Rectal smooth muscle tissue (tissue), 1 donor: ENCODE measurements around the gene EML4.

Source experiments
- H3K27ac ChIP-seq: one replicate; pipeline ENCODE4 v1.7.0; 2013; ENCODE audit warnings: low read depth, low read length, inconsistent platforms
- H3K27me3 ChIP-seq: one replicate; pipeline ENCODE4 v1.7.0; 2013; ENCODE audit warnings: low read length; ENCODE audit not compliant: control insufficient read depth, insufficient read depth
- H3K36me3 ChIP-seq: one replicate; pipeline ENCODE4 v1.7.0; 2013; ENCODE audit warnings: low read length; ENCODE audit not compliant: control insufficient read depth, insufficient read depth
- H3K4me1 ChIP-seq: one replicate; pipeline ENCODE4 v1.7.0; 2013; ENCODE audit warnings: low read length; ENCODE audit not compliant: control insufficient read depth, insufficient read depth
- H3K4me3 ChIP-seq: one replicate; pipeline ENCODE4 v1.7.0; 2013; ENCODE audit warnings: low read length
- H3K9ac ChIP-seq: one replicate; pipeline ENCODE4 v1.7.0; 2013; ENCODE audit warnings: low read length

EML4 gene

DNA sequence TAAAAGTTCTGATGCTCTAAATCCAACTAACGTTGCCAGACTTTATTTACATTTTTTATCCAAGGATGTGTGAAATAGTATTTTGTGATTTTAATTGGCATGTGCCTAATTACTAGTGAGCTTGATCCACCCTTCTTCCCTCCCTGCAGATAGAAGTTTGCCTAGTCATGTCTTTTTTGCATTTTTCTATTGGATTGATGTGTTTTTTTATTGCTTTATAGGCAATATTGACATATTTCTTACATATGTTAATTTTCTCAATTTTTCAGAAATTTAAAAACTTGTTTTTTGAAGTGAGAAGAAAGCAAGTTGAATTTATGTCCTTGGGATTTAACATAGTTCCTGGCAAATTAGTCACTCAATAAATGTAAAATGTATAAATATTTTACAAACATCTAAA, 56.4 kb downstream of the EML4 start:
- Histone ChIP-seq H3K27ac (no peak overlapping the region), H3K9ac (no peak overlapping the region), H3K27me3 (no peaks in the 10 kb centered on the region), H3K4me1 (no peaks in the 10 kb centered on the region), H3K4me3 (no peak overlapping the region), H3K36me3 (no peaks in the 10 kb centered on the region)

DNA sequence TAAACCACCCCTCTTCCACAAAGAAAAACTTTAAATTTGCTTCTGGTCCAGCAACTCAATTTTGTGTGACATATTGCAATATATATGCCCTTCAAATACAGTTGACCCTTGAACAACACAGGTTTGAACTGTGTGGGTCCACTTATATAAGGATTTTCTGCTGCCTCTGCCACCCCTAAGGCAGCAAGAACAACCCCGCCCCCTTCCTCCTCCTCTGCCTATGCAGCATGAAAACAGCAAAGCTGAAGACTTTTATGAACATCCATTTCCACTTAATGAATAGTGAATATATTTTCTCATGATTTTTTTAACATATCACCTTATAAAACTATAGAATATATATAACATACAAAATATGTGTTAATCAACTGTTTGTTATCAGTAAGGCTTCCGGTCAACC, 58.3 kb downstream of the EML4 start:
- Histone ChIP-seq H3K4me1 (no peaks in the 10 kb centered on the region), H3K27me3 (no peaks in the 10 kb centered on the region), H3K36me3 (no peaks in the 10 kb centered on the region), H3K4me3 (no peak overlapping the region), H3K27ac (no peak overlapping the region), H3K9ac (no peak overlapping the region)

DNA sequence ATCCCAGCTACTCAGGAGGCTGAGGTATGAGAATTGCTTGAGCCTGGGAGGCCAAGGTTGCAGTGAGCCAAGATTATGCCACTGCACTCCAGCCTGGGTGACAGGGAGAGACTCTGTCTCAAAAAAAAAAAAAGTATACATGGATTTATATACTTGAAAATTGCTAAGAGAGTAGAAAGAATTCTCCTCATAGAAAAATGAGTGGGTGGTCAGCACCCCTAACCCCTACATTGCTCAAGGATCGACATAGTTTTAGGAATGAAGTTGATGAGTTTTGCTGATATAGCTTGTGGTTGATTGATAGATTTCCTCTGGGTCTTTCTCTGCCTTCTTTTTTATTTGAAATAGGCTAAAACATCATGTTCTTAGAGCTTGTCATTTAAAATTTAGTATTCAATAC, 58.9 kb downstream of the EML4 start:
- no peak overlapping the region for H3K4me3 ChIP-seq
- H3K27ac ChIP-seq: no peak overlapping the region
- H3K36me3 ChIP-seq: no peaks in the 10 kb centered on the region
- H3K27me3 ChIP-seq: no peaks in the 10 kb centered on the region
- H3K4me1 ChIP-seq: no peaks in the 10 kb centered on the region
- H3K9ac ChIP-seq: no peak overlapping the region

DNA sequence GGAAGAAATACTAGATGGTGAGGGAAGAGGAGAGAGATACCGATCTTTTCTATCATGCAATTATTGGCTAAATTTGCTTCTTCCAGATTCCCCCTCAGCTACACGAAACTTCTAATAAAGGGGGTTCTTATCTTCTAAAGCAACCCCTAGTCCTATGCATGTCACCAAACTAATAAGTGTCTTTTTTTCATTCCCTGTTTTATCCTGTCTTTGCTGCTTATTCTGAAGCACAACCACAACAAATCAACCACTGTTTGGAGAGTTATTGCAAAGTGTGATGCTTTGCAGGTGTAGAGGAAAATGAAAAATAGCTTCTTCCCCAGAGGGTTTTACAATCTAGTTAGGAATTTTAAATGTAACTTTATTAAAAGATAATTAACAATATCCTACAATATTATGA, 60.8 kb downstream of the EML4 start:
- H3K4me1 ChIP-seq: peaks cover 3% of the 10 kb centered on the region
- no peaks in the 10 kb centered on the region for H3K27me3 ChIP-seq
- no peak overlapping the region for H3K4me3 ChIP-seq
- no peak overlapping the region for H3K27ac ChIP-seq
- no peak overlapping the region for H3K9ac ChIP-seq
- H3K36me3 ChIP-seq: no peaks in the 10 kb centered on the region

GRCh38 chr2:42230891-42231290, 61.7 kb downstream of the EML4 start:
- Histone ChIP-seq H3K9ac (no peak overlapping the region), H3K27ac (no peak overlapping the region), H3K4me3 (no peak overlapping the region), H3K4me1 (peaks cover 3% of the 10 kb centered on the region), H3K36me3 (no peaks in the 10 kb centered on the region), H3K27me3 (no peaks in the 10 kb centered on the region)

GRCh38 chr2:42232024-42232423, 62.9 kb downstream of the EML4 start:
- H3K4me1 ChIP-seq: peaks cover 3% of the 10 kb centered on the region
- H3K36me3 ChIP-seq: no peaks in the 10 kb centered on the region
- no peak overlapping the region for H3K27ac ChIP-seq
- H3K4me3 ChIP-seq: no peak overlapping the region
- H3K9ac ChIP-seq: no peak overlapping the region
- no peaks in the 10 kb centered on the region for H3K27me3 ChIP-seq

- Histone ChIP-seq H3K27ac (no peak overlapping the region), H3K4me1 (peaks cover 3% of the 10 kb centered on the region), H3K36me3 (no peaks in the 10 kb centered on the region), H3K9ac (no peak overlapping the region), H3K4me3 (no peak overlapping the region), H3K27me3 (no peaks in the 10 kb centered on the region)
These were observed 64.9 kb downstream of the EML4 start for GRCh38 chr2:42233976-42234441.

DNA sequence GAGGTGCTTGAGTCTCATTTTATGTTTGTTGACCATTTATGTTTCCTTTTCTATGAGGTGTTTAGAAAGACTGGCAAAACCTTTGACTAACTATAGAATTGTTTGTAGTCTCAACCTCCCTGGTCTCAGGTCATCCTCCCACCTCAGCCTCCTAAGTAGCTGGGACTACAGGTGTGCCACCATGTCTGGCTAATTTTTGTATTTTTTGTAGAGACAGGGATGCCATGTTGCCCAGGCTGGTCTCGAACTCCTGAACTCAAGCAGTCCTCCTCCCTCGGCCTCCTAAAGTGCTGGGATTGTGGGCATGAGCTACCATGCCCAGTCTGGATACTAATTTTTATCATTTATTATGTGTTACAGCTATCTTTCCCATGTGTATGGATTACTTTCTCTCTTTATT, 67.8 kb downstream of the EML4 start:
- H3K36me3 ChIP-seq: no peaks in the 10 kb centered on the region
- H3K27ac ChIP-seq: no peak overlapping the region
- no peaks in the 10 kb centered on the region for H3K27me3 ChIP-seq
- no peak overlapping the region for H3K9ac ChIP-seq
- no peak overlapping the region for H3K4me3 ChIP-seq
- peaks cover 3% of the 10 kb centered on the region for H3K4me1 ChIP-seq

DNA sequence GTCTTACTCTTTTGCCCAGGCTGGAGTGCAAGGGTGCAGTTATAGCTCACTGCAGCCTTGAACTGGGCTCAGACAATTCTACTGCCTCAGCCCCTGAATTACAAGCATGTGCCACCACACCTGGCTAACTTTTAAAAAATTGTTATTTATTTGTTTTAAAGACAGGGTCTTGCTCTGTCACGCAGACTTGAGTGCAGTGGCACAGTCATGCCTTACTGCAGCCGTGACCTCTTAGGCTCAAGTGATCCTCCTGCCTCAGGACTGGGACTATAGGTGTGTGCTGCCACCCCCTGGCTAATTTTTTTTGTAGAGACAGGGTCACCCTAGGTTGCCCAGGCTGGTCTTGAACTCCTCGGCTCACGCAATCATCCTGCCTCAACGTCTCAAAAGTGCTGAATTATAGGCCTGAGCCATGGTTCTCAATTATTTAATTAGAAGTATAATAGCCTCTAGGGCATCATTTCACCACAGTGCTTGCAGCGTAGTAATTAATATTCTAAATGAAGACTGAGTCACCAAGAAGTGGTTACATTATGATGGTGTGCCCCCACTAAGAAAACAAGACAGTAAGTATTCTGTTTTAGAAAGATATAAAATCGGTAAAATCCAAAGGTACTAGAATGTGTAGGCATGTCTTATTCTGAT, 69.6 kb downstream of the EML4 start:
- Histone ChIP-seq H3K27ac (no peak overlapping the region), H3K4me3 (no peak overlapping the region), H3K4me1 (peaks cover 3% of the 10 kb centered on the region), H3K36me3 (no peaks in the 10 kb centered on the region), H3K27me3 (no peaks in the 10 kb centered on the region), H3K9ac (no peak overlapping the region)

DNA sequence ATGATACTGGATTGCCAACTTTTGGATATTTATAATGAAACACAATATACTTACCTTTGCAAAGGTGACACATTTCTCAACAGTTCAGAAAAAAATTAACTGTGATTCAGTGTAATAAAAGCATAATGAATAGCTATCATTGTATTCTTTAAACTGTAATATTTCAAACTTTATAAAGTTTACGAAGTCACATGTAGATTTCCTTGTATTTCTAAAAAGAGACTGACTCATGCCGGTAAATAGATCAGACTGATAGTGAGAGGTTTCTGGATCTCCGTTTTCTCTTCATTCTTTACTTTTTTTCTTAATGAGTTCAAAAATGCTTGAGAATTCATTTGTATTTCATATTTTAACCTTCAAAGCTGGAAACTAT, 70.1 kb downstream of the EML4 start:
- H3K27me3 ChIP-seq: no peaks in the 10 kb centered on the region
- H3K9ac ChIP-seq: no peak overlapping the region
- H3K36me3 ChIP-seq: no peaks in the 10 kb centered on the region
- no peaks in the 10 kb centered on the region for H3K4me1 ChIP-seq
- H3K27ac ChIP-seq: no peak overlapping the region
- no peak overlapping the region for H3K4me3 ChIP-seq

GRCh38 chr2:42239811-42240210, 70.7 kb downstream of the EML4 start:
- H3K27ac ChIP-seq: no peak overlapping the region
- H3K27me3 ChIP-seq: no peaks in the 10 kb centered on the region
- H3K4me3 ChIP-seq: no peak overlapping the region
- no peak overlapping the region for H3K9ac ChIP-seq
- H3K4me1 ChIP-seq: no peaks in the 10 kb centered on the region
- H3K36me3 ChIP-seq: no peaks in the 10 kb centered on the region

- Histone ChIP-seq H3K27ac (no peak overlapping the region), H3K27me3 (no peaks in the 10 kb centered on the region), H3K9ac (no peak overlapping the region), H3K4me1 (no peaks in the 10 kb centered on the region), H3K4me3 (no peak overlapping the region), H3K36me3 (no peaks in the 10 kb centered on the region)
These were observed 72.4 kb downstream of the EML4 start for GRCh38 chr2:42241517-42241916.

- Histone ChIP-seq H3K9ac (no peak overlapping the region), H3K27ac (no peak overlapping the region), H3K27me3 (no peaks in the 10 kb centered on the region), H3K36me3 (no peaks in the 10 kb centered on the region), H3K4me1 (no peaks in the 10 kb centered on the region), H3K4me3 (no peak overlapping the region)
These were observed 74.1 kb downstream of the EML4 start for GRCh38 chr2:42243297-42243696.
